Head of caudate nucleus (tissue), 42 donors: Measurements from ENCODE around the gene TNIK.

Experiments
- DNase-seq, 42 donors: peaks; one replicate each; pipeline versions ENCODE4 v3.0.0 to v3.0.0-alpha.2; 2020 to 2021; ENCODE audit warnings: mixed read lengths in 7 of 42
- intact Hi-C: fragments of 100-400 bp; cut with DNase I; formaldehyde crosslinking; loops from one replicate; pipeline ENCODE4 v1.15.0; 2022

Gene TNIK

DNA sequence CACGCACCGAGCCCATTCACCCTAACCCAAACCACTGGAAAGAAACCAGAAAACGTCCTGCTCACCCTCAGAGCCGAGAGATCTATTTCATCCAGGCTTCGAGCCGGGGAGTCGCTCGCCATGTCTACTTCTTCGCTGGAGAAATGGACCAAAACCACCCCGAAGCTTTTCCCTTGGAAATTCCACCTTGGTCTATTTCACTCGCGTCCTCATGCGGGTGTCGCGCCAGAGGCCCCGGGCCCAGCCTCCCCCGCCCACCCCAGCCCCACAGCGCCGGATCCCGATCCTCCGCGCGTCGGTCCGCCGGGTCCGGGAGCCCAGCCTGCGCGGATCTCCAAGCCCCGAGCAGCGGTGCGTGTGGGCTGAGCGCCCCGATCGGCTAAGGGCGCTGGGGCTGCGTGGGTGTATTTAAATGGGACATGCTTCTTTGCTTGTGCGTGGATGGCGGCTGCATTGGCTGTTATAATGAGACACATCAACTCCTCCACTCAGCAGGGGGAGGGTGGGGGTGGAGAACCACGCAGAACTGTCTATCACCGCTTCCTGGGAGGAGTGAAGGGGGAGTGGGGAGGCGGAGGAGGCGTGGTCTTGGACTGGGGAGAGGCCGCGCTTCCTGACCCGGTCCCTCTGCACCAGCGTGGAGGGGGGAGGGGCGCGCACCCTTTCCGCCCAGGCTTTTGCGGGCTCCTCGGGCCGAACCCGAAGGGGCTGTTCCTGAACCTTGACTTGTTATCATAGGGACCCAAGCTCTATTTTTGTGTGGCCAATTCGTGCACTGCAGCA is at the start of gene TNIK:
TNIK (minus strand) TSS at position 464 of the 783 bp plus-strand sequence; CDS start at position 122, 342 bp downstream.
- DNase-seq: peak; percentile 85 to 99 (median 96)
- intact Hi-C loops: loop anchor here (5.0 to 10.0 kb wide), 4 partner anchors 65 to 273 kb away; no protein-coding TSS in a partner anchor

DNA sequence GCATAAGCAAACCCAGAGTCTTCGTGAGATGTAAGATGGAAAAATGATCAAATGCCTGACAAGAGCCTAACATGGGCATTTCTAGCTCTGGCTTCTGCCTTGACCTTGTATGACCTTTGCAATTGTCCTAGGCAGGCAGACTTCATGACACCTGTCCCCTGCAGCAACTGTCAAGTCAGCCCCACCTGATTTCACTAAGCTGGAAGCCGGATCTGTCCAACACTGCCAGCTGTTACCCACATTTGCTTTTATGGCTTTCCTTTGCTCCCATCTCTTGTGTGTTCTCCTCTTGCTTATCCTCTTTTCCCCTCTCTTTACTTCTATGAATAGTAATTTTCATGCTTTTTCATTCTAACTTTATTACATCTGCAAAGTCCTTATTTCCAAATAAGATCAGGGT is 48.5 kb upstream of the TNIK start:
- intact Hi-C loops: no loop called here
- no peak for DNase-seq

- intact Hi-C loops: no loop called here
Observed at GRCh38 chr3:171508206-171508605, 48.0 kb upstream of the TNIK start.

GRCh38 chr3:171506743-171507319 is 46.6 kb upstream of the TNIK start:
- no peak for DNase-seq
- intact Hi-C loops: no loop called here

More at GRCh38 chr3:171508206-171508605, 48.0 kb upstream of the TNIK start:
- DNase-seq: no peak

DNA sequence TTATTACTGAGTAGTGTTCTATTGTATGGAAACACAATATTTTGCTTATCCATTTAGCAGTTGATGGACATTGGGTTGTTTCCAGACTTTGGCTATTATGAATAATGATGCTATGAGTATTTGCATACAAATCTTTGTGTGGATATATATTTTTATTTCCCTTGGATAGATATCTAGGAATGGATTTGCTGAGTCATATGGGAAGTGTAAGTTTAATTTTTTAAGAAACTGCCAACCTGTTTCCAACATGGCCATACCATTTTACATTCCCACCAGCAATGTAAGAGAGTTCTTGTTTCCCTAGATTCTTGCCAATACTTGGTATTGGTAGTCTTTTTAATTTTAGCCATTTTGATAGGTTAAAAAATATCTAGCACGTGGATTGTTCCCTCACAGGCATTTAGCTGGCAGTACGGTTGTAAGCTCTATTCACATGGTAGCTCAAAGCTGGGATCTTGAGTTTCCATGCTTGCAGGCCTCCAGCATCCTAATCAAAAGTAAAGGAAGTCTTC is 45.7 kb upstream of the TNIK start:
- no peak for DNase-seq
- intact Hi-C loops: no loop called here

GRCh38 chr3:171504376-171504775 is 44.2 kb upstream of the TNIK start:
- no peak for DNase-seq
- intact Hi-C loops: no loop called here

DNA sequence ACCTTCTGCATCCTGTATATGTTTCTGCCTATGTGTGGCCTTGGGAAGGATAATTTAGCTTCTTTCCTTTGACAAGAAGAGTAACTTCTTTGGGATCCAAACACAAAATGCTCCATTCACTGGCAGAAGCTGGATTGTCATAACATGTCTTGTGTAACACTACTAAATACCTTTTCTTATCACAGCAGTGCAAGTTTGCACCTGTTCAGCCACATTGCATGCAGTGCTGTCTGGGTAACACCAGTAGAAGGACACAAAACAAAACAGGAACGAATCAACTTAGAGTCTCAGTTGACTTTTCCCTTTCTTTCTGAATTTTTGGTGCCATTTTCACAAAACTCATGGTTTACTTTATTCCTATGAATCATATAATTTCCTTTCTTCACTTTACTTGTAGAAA is 43.6 kb upstream of the TNIK start:
- no peak for DNase-seq
- intact Hi-C loops: no loop called here

DNA sequence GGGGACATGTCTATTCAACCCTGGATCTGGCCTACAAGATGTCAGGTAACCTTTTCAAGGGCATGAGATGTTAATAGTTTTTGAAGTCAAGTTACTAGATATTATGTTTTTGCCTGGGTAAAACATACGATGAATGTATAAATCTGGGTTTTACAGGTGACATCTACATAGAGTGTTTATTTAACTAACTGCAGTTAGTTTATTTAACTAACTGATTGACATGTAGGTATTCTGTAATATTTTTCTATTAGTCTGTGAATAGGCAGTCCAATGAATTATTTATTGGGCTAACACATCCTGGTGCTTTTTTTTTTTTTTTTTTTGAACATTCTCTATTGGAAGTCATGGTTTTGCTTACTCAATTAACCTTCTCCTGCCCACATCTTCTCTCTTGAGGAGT is 38.7 kb upstream of the TNIK start:
- intact Hi-C loops: no loop called here
- no peak for DNase-seq

DNA sequence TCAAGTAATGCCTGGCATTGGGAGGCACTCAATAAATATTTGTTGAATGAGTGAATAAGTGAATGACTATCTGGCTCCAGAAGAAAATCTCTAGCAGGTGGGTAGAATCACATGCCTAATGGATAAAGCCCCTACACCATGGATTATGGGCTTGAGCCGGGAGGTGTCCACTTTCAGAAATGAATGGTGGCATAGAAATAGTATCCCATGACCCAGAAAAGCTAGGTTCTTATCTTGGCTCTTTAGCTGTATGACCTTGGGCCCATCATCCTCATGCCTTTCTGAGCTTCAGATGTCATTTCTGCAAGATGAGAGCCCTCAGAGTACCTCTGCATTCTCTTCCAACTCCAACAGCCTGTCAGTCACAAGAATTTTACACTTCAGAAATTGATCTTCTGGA is 37.3 kb upstream of the TNIK start:
- no peak for DNase-seq
- intact Hi-C loops: no loop called here

- DNase-seq: no peak
- intact Hi-C loops: no loop called here
Observed at GRCh38 chr3:171495413-171495812, 35.2 kb upstream of the TNIK start.

GRCh38 chr3:171494457-171495109 is 34.4 kb upstream of the TNIK start:
- intact Hi-C loops: no loop called here
- no peak for DNase-seq

- intact Hi-C loops: no loop called here
- no peak for DNase-seq
Observed at GRCh38 chr3:171491361-171491760, 31.2 kb upstream of the TNIK start.

GRCh38 chr3:171490901-171491300 is 30.7 kb upstream of the TNIK start:
- intact Hi-C loops: no loop called here
- DNase-seq: no peak

GRCh38 chr3:171489348-171489747 is 29.1 kb upstream of the TNIK start:
- DNase-seq: no peak

GRCh38 chr3:171488479-171488878 is 28.3 kb upstream of the TNIK start:
- intact Hi-C loops: no loop called here

More at GRCh38 chr3:171489348-171489747, 29.1 kb upstream of the TNIK start:
- intact Hi-C loops: no loop called here

DNA sequence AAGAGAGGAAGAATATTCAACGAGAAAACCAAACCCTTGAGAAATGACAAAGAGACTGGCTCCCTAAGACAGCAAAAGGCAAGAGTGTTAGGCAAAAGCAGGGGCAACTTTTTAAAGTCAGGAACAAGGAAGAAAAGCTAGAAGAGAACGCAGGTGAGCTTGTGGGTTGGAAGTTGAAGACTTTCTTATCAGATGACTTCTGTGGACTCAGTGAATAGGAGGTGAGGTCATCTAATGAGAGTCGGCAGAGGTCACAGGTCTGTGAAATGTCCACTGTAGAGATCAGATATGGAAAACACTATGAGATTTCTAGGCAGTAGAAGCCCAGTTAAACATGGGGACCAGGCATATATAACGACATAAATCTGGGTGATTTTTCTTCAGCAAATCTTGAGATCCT is 27.2 kb upstream of the TNIK start:
- DNase-seq: no peak
- intact Hi-C loops: no loop called here

More at GRCh38 chr3:171488479-171488878, 28.3 kb upstream of the TNIK start:
- DNase-seq: no peak

DNA sequence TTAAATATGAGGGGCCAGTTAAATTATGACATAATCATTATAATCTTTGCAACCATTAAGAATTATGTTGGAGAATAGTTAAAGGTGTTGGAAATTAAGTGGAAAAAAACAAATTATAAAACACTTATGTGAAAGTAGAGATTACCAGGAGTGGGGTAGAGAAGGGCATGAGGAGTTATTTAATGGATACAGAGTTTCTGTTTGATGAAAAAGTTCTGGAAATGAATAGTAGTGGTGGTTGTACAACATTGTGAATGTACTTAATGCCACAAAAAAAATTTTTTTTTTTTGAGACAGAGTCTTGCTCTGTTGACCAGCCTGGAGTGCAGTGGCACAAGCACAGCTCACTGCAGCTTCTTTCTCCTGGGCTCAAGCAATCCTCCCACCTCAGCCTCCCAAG is 25.1 kb upstream of the TNIK start:
- intact Hi-C loops: no loop called here
- no peak for DNase-seq

GRCh38 chr3:171481011-171481410 is 20.8 kb upstream of the TNIK start:
- no peak for DNase-seq
- intact Hi-C loops: no loop called here

- intact Hi-C loops: no loop called here
- DNase-seq: no peak
Observed at GRCh38 chr3:171480526-171480925, 20.3 kb upstream of the TNIK start.

- intact Hi-C loops: no loop called here
- DNase-seq: no peak
Observed at GRCh38 chr3:171476532-171477102, 16.4 kb upstream of the TNIK start.
